BJ (cell line): ENCODE data around the gene CEMIP2. TPM values are rescaled to one million over a fixed set of nuclear protein-coding genes. Genes with fewer than 3 reads are reported as not detected.

Experiments
- CTCF ChIA-PET: fragments of 350-600 bp; formaldehyde crosslinking; extraction: SDS; loops from one replicate; lab custom pipeline; 2021; ENCODE audit warnings: antibody characterized with exemption, inconsistent platforms; lab: Yijun Ruan, JAX
- POLR2A ChIA-PET: fragments of 300-600 bp; sonication (Branson Sonifier 250); formaldehyde crosslinking; extraction: SDS; loops from one replicate; lab custom pipeline; 2021; ENCODE audit warnings: antibody characterized with exemption; lab: Charles Lee
- DNase-seq: peaks from one replicate; pipeline ENCODE4 v3.0.0-alpha.2; 2011; ENCODE audit warnings: low read depth
- H3K27me3 ChIP-seq: 2 replicates; pipeline ENCODE4 v1.6.0; 2011; ENCODE audit warnings: low read length; ENCODE audit not compliant: control insufficient read depth, insufficient read depth
- H3K36me3 ChIP-seq: 2 replicates; pipeline ENCODE4 v1.5.1; 2011; ENCODE audit warnings: low read length; ENCODE audit not compliant: control insufficient read depth, insufficient read depth
- H3K4me3 ChIP-seq: 2 replicates; pipeline ENCODE4 v1.5.1; 2011; ENCODE audit warnings: low read depth, mild to moderate bottlenecking, control low read depth, low read length
- CTCF ChIP-seq: IDR thresholded peaks from 2 replicates; pipeline ENCODE4 v1.5.1; 2011; ENCODE audit warnings: low read depth, mild to moderate bottlenecking, control low read depth, inconsistent platforms, low read length, moderate library complexity; ENCODE audit not compliant: insufficient read depth
- polyA plus RNA-seq: library from polyadenylated mRNA; depleted of rRNA; stranded (reverse); fragments of >200 nt; gene quantifications from 2 replicates; pipeline ENCODE4 v1.2.3, GENCODE V29; 2011

CEMIP2 gene
- polyA plus RNA-seq, 1 experiment = 120 TPM

DNA sequence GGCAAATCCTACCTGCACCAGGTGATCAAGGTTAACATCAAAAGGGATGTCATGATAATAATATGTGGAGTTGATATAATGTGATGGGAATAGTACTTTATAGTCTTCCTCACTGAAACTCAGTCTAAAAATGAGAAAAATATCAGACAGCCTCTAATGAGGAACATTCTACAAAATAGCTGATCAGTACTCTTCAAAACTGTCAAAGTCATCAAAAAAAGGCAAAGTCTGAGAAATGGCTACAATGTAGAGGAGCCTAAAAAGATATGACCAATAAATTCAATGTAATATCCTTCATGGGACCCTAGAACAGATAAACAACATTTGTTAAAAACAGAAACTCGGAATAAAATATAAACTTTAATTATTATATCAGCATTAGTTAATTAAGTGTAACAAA lies 95.7 kb downstream of the CEMIP2 start:
- no peak for TF ChIP-seq CTCF
- ChIA-PET CTCF (interaction anchor here (1.5 kb wide), 1 partner anchor 68 kb away, joined by 3 read pairs; no protein-coding TSS in a partner anchor), POLR2A (no interaction called here)
- Histone ChIP-seq H3K27me3 (no peaks in the 10 kb centered on the region), H3K36me3 (no peaks in the 10 kb centered on the region), H3K4me3 (no peak overlapping the region)
- no peak for DNase-seq

- Histone ChIP-seq H3K4me3 (no peak overlapping the region), H3K27me3 (no peaks in the 10 kb centered on the region), H3K36me3 (no peaks in the 10 kb centered on the region)
- ChIA-PET POLR2A (interaction anchor here (0.6 kb wide), 1 partner anchor 33 kb away, joined by 3 read pairs; no protein-coding TSS in a partner anchor), CTCF (no interaction called here)
- no peak for DNase-seq
- TF ChIP-seq CTCF = no peak
Measured at GRCh38 chr9:71671289-71671688, 97.0 kb downstream of the CEMIP2 start.

- Histone ChIP-seq H3K36me3 (no peaks in the 10 kb centered on the region), H3K4me3 (no peak overlapping the region), H3K27me3 (no peaks in the 10 kb centered on the region)
- DNase-seq = no peak
- ChIA-PET CTCF (interaction anchor here (0.8 kb wide), 1 partner anchor 60 kb away, joined by 3 read pairs; no protein-coding TSS in a partner anchor), POLR2A (no interaction called here)
- TF ChIP-seq CTCF = no peak
Measured at GRCh38 chr9:71670121-71670520, 98.2 kb downstream of the CEMIP2 start.

DNA sequence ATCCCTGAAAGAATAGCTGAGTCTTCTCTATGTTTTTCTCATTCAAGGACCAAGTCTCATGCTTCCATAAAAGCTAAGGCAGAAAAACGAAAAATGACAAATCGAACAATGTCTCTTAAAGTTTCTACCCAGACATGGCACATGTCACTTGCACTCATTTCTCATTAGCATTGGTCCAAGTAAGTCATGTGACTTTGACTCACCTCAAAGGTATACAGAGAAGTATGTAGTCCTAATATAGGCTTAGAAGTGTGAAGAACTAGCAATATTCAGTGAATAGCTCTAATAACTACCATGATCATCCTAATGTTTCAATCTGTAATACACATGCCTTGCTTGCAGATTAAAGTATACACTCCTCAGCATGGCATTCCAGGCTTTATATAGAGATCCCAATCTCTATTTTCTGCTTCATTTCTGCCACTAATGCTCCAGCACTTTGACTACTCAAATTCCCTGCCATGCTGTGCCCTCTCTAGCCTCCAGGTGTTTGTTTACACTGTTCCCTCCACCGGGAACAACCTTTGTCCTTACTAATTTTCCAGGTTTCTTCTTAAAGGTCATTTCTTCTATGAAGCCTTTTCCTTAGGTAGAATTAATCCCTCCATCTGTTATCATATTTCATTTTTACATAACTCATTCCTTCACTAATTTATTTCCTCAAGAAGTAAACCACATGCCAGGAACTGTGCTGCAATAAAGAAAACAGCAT lies 98.9 kb downstream of the CEMIP2 start:
- POLR2A ChIA-PET = interaction anchor here (0.5 kb wide), 1 partner anchor 11 kb away, joined by 4 read pairs; no protein-coding TSS in a partner anchor

More for the DNA sequence above, 98.9 kb downstream of the CEMIP2 start:
- Histone ChIP-seq H3K36me3 (no peaks in the 10 kb centered on the region), H3K4me3 (no peak overlapping the region), H3K27me3 (no peaks in the 10 kb centered on the region)
- CTCF ChIA-PET = interaction anchor here (0.8 kb wide), 1 partner anchor 59 kb away, joined by 3 read pairs; no protein-coding TSS in a partner anchor
- DNase-seq = no peak
- TF ChIP-seq CTCF = no peak
